Adipocyte (in vitro differentiated cells): ENCODE measurements around the gene ACO1.

Source experiments
- DNase-seq: peaks from one replicate; pipeline ENCODE4 v3.0.0-alpha.2; 2015; ENCODE audit warnings: low read depth
- H3K27me3 ChIP-seq: replicated peaks from 2 replicates; pipeline ENCODE4 v1.7.0; 2013; ENCODE audit warnings: mild to moderate bottlenecking, low read length, moderate library complexity; ENCODE audit not compliant: control insufficient read depth, insufficient read depth
- H3K36me3 ChIP-seq: 2 replicates; pipeline ENCODE4 v1.7.0; 2013; ENCODE audit warnings: low read length, mild to moderate bottlenecking, moderate library complexity; ENCODE audit not compliant: control insufficient read depth, insufficient read depth, severe bottlenecking
- H3K4me1 ChIP-seq: 2 replicates; pipeline ENCODE4 v1.7.0; 2013; ENCODE audit warnings: mild to moderate bottlenecking, low read length, moderate library complexity; ENCODE audit not compliant: control insufficient read depth, insufficient read depth
- H3K4me3 ChIP-seq: 2 replicates; pipeline ENCODE4 v1.7.0; 2013; ENCODE audit warnings: mild to moderate bottlenecking, low read length, moderate library complexity
- H3K9ac ChIP-seq: 2 replicates; pipeline ENCODE4 v1.7.0; 2013; ENCODE audit warnings: mild to moderate bottlenecking, low read length, moderate library complexity
- H3K9me3 ChIP-seq: 2 replicates; pipeline ENCODE4 v1.7.0; 2013; ENCODE audit warnings: mild to moderate bottlenecking, low read length, moderate library complexity; ENCODE audit not compliant: control insufficient read depth

Gene ACO1

GRCh38 chr9:32384364-32385151 is at the start of gene ACO1:
Gene ACO1 (plus strand): TSS chr9:32384643. CDS start chr9:32405507, 20,864 bp downstream.
- Histone ChIP-seq H3K9me3 (no peaks in the 10 kb centered on the region), H3K4me3 (peak within 1 kb of the TSS; percentile 97), H3K4me1 (peaks cover 49% of the 10 kb centered on the region), H3K9ac (peak within 1 kb of the TSS; percentile 99), H3K27me3 (no peaks in the 10 kb centered on the region), H3K36me3 (peaks cover 17% of the 10 kb centered on the region)
- DNase-seq, result peak; percentile 97

- Histone ChIP-seq H3K27me3 (peaks cover 24% of the 10 kb centered on the region), H3K4me3 (no peak overlapping the region), H3K4me1 (no peaks in the 10 kb centered on the region), H3K9me3 (no peaks in the 10 kb centered on the region), H3K9ac (no peak overlapping the region), H3K36me3 (no peaks in the 10 kb centered on the region)
- no peak for DNase-seq
Observed at GRCh38 chr9:32334916-32335895, 49.2 kb upstream of the ACO1 start.

- DNase-seq, result no peak
- no peaks in the 10 kb centered on the region for H3K9me3 ChIP-seq
- peaks cover 22% of the 10 kb centered on the region for H3K27me3 ChIP-seq
- H3K36me3 ChIP-seq, result no peaks in the 10 kb centered on the region
- no peak overlapping the region for H3K4me3 ChIP-seq
- H3K4me1 ChIP-seq, result no peaks in the 10 kb centered on the region
- no peak overlapping the region for H3K9ac ChIP-seq
Observed at GRCh38 chr9:32339424-32339823, 45.0 kb upstream of the ACO1 start.

GRCh38 chr9:32340361-32340760 is 44.1 kb upstream of the ACO1 start:
- H3K36me3 ChIP-seq, result no peaks in the 10 kb centered on the region
- H3K4me3 ChIP-seq, result no peak overlapping the region
- H3K9ac ChIP-seq, result no peak overlapping the region
- H3K27me3 ChIP-seq, result peaks cover 25% of the 10 kb centered on the region
- H3K4me1 ChIP-seq, result no peaks in the 10 kb centered on the region
- H3K9me3 ChIP-seq, result no peaks in the 10 kb centered on the region
- DNase-seq, result no peak

GRCh38 chr9:32344551-32345182 is 39.8 kb upstream of the ACO1 start:
- H3K4me1 ChIP-seq, result no peaks in the 10 kb centered on the region
- no peak overlapping the region for H3K4me3 ChIP-seq
- H3K27me3 ChIP-seq, result peaks cover 18% of the 10 kb centered on the region
- H3K9me3 ChIP-seq, result no peaks in the 10 kb centered on the region
- DNase-seq, result peak; percentile 25
- no peak overlapping the region for H3K9ac ChIP-seq
- no peaks in the 10 kb centered on the region for H3K36me3 ChIP-seq

GRCh38 chr9:32345243-32345642 is 39.2 kb upstream of the ACO1 start:
- H3K9me3 ChIP-seq, result no peaks in the 10 kb centered on the region
- peaks cover 16% of the 10 kb centered on the region for H3K27me3 ChIP-seq
- H3K36me3 ChIP-seq, result no peaks in the 10 kb centered on the region
- no peak overlapping the region for H3K4me3 ChIP-seq
- no peaks in the 10 kb centered on the region for H3K4me1 ChIP-seq
- H3K9ac ChIP-seq, result no peak overlapping the region
- DNase-seq, result no peak

GRCh38 chr9:32347571-32347970 is 36.9 kb upstream of the ACO1 start:
- H3K9ac ChIP-seq, result no peak overlapping the region
- H3K9me3 ChIP-seq, result no peaks in the 10 kb centered on the region
- peaks cover 15% of the 10 kb centered on the region for H3K27me3 ChIP-seq
- no peak for DNase-seq
- no peaks in the 10 kb centered on the region for H3K4me1 ChIP-seq
- no peaks in the 10 kb centered on the region for H3K36me3 ChIP-seq
- H3K4me3 ChIP-seq, result no peak overlapping the region

GRCh38 chr9:32348106-32348695 is 36.2 kb upstream of the ACO1 start:
- H3K9ac ChIP-seq, result no peak overlapping the region

GRCh38 chr9:32349013-32349412 is 35.4 kb upstream of the ACO1 start:
- H3K36me3 ChIP-seq, result no peaks in the 10 kb centered on the region
- peaks cover 15% of the 10 kb centered on the region for H3K27me3 ChIP-seq
- H3K4me3 ChIP-seq, result no peak overlapping the region
- no peak for DNase-seq
- H3K9me3 ChIP-seq, result no peaks in the 10 kb centered on the region
- H3K4me1 ChIP-seq, result no peaks in the 10 kb centered on the region
- H3K9ac ChIP-seq, result no peak overlapping the region

More at GRCh38 chr9:32348106-32348695, 36.2 kb upstream of the ACO1 start:
- Histone ChIP-seq H3K4me3 (no peak overlapping the region), H3K4me1 (no peaks in the 10 kb centered on the region), H3K27me3 (peaks cover 15% of the 10 kb centered on the region), H3K9me3 (no peaks in the 10 kb centered on the region), H3K36me3 (no peaks in the 10 kb centered on the region)
- DNase-seq, result no peak

- peak; percentile 61 for DNase-seq
- Histone ChIP-seq H3K9ac (no peak overlapping the region), H3K9me3 (no peaks in the 10 kb centered on the region), H3K4me1 (no peaks in the 10 kb centered on the region), H3K27me3 (peaks cover 6% of the 10 kb centered on the region), H3K4me3 (no peak overlapping the region), H3K36me3 (no peaks in the 10 kb centered on the region)
Observed at GRCh38 chr9:32350682-32351081, 33.8 kb upstream of the ACO1 start.
